Stimulated activated CD8-positive, alpha-beta memory T cell treated with anti-CD3 and anti-CD28 coated beads, Interleukin-2, amount 100 ng/mL, for 1 hour (primary cell): ENCODE data around the gene PTCD1.

Experiments
- DNase-seq, 2 donors: peaks; one replicate each; pipeline ENCODE4 v3.0.0-alpha.2; 2020; ENCODE audit warnings: low read depth in 2 of 2

PTCD1 gene, protein sequence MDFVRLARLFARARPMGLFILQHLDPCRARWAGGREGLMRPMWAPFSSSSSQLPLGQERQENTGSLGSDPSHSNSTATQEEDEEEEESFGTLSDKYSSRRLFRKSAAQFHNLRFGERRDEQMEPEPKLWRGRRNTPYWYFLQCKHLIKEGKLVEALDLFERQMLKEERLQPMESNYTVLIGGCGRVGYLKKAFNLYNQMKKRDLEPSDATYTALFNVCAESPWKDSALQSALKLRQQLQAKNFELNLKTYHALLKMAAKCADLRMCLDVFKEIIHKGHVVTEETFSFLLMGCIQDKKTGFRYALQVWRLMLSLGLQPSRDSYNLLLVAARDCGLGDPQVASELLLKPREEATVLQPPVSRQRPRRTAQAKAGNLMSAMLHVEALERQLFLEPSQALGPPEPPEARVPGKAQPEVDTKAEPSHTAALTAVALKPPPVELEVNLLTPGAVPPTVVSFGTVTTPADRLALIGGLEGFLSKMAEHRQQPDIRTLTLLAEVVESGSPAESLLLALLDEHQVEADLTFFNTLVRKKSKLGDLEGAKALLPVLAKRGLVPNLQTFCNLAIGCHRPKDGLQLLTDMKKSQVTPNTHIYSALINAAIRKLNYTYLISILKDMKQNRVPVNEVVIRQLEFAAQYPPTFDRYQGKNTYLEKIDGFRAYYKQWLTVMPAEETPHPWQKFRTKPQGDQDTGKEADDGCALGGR

GRCh38 chr7:99438573-99439480 lies at the start of gene PTCD1, which contains the start of gene CPSF4:
TSS of gene PTCD1 (minus strand) at chr7:99438798. CDS start at chr7:99435242, 3,556 bp downstream.
TSS of gene CPSF4 (plus strand) at chr7:99438943. CDS start at chr7:99439083, 140 bp downstream.
- DNase-seq, result peak; percentile 68 to 80

DNA sequence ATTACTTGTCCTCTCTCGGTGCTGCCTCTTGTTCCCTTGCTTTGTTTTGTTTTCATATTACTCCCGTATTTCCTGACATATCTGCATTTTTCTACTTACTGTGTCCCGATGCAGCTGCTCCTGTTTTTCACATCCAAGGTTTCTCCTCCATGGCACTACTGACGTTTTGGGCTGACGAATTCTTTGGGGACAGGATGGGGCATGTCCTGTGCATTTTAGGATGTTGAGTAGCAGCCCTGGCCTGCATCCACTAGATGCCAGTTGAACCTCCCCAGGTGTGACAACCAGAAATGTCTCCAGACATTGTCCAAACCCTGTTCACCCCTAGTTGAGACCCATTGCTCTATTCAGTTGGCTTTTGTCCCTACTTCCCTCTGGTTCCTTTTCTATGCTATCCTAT lies 46.5 kb upstream of the PTCD1 start:
- DNase-seq, result no peak

GRCh38 chr7:99478464-99479440 lies 40.2 kb upstream of the PTCD1 start:
- no peak for DNase-seq

DNA sequence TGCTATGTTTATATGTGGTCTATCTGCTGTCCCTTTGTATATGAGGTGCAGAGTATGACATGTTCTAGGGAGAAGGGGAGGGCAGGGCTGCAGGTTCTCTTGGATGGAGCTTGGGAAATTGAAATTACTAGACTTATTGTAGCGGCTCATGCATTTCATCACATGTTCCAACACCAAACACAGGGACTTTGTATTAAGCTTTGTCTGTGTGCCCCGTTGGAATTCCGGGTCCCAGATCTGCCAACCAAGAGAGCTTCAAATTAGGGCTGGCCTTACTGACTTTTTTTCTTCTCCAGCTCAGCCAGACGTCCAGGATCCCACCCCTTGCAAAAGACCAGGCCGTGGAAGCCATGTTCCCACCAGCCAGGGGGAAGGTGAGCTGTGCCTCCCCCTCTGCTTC lies 37.5 kb upstream of the PTCD1 start:
- no peak for DNase-seq

DNA sequence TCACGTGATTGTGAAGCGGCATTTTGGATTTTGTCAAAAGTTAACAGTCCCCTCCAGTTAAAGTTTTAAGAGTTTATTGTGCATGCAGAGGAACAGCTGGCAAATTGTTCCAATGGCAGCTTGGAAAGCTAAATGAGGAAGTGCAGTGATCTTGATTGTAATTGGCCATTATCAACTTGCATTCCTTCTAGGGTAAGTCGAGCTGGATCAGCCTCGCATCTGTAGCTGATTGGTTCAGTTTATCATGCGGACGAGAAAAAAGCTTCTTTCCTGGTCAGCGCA lies 34.7 kb upstream of the PTCD1 start:
- DNase-seq, result no peak

DNA sequence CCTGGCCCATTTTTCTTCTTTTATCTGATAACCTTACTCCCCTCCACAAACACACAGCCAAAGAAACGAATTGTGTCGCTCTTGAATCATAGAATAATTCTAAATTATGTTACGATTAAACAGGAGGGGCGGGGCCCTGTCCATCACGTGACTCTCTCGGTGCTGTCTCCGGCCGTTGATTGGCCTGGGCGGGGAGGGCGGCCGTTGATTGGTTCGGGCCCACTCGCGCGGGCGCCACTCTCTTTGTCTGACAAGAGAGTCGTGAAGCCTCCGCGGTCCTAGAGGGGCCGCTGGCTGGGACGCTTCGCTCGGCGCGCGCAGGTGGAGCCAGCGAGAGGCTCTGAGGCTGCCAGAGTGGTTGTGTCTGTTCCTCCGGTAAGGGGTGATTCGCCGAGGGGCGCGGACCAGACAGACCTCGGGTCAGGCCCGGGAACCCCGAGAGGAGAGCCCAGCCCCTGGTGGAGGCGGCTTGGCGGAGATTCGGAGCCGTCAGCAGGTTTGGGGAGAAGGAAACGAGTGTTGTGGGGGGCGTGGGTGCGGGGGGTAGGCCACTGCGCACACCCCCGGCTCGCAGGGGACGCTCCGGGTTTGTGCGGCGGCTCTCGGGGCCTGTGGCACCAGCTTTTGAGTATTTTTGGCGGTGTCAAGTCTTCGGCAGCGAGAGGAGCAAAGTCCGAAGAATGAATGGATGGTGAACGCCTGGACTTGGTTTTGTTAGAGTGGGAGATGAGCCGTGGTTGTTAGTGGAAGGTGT lies 34.1 kb upstream of the PTCD1 start, which contains the start of gene ZNF789:
ZNF789 (plus strand) TSS at position 330 of the 754 bp plus-strand sequence. CDS start 3,567 bp downstream, outside the sequence.
- peak; percentile 96 to 97 for DNase-seq

- no peak for DNase-seq
Measured at GRCh38 chr7:99469381-99470065, 30.9 kb upstream of the PTCD1 start.

DNA sequence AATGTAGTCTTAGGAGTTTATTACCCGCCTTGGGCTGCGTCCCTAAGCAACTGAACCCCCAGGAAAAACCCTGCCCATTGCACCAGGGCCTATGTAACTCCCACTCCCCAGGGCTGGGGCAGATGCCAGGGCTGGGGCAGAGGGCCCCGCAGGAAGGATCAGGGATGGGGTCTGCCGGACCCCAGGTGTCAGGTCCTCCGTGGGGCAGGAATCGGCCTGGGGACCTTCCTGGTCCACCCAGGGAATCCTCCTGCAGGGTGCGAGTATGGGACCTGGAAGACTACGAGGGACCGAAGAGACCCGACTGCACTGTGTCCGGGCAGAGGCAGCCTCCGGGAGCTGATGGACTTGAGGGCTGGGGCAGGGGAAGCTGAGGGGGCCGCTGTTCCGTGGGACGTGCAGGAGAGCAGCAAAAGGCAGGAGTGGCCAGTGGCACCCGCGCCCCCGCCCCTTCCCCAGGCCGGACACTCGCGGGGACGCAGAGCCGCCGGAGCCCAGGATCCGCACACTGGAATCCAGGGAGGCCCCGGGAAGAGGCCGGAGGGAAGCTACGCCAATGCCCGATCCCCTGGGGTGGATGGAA lies 29.8 kb upstream of the PTCD1 start:
- no peak for DNase-seq

DNA sequence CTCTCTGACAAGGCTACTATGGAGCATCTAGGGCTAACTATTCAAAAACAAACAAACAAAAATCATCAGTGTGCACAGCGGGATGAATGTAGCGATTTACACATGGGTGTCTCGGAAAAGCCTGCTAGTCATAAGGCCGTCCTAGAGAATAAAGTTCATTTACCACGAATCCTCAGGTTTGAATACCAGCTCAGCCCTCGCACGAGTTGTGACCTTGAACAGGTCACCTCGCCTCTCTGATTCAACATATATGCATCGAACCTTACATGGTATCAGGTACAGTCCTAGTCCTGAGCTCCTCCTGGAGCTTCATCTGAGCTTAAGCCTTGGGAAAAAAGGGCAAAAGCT lies 26.8 kb upstream of the PTCD1 start:
- no peak for DNase-seq

DNA sequence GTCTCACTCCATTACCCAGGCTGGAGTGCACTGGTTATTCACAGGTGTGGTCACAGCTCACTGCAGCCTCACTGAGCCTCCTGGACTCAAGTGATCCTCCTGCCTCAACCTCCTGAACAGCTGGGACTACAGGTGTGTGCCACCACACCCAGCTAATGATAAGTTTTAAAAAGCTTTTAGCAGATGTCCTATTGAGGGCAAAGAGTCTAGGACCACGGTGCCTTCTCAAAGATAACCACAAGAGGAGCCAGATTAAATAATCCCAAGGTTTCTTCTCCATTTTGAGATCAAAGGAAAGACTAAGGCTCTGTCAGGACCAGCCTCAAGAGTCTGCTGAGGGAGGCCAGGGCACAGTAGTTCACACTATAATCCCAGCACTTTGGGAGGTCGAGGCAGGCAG lies 22.6 kb upstream of the PTCD1 start:
- DNase-seq, result no peak

DNA sequence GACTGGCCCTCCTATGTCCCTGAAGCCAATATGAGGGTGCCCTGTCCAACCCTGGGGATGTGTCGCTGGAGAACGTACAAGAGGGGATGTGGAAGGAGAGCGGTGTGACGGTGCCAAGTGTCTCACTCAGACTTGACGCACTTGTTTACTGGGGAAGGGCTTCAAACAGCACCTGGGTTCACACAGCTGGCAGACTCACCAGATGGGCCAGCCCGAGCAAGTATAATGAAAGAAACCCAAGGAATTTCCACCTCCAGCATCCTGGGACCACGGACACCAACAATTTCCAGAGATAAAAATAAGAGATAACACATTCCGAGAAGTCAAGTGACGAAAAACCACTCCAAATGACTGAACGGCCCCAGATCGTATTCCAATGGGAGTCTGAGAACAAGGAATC lies 22.1 kb upstream of the PTCD1 start:
- DNase-seq, result no peak

GRCh38 chr7:99459087-99459486 lies 20.5 kb upstream of the PTCD1 start:
- no peak for DNase-seq

DNA sequence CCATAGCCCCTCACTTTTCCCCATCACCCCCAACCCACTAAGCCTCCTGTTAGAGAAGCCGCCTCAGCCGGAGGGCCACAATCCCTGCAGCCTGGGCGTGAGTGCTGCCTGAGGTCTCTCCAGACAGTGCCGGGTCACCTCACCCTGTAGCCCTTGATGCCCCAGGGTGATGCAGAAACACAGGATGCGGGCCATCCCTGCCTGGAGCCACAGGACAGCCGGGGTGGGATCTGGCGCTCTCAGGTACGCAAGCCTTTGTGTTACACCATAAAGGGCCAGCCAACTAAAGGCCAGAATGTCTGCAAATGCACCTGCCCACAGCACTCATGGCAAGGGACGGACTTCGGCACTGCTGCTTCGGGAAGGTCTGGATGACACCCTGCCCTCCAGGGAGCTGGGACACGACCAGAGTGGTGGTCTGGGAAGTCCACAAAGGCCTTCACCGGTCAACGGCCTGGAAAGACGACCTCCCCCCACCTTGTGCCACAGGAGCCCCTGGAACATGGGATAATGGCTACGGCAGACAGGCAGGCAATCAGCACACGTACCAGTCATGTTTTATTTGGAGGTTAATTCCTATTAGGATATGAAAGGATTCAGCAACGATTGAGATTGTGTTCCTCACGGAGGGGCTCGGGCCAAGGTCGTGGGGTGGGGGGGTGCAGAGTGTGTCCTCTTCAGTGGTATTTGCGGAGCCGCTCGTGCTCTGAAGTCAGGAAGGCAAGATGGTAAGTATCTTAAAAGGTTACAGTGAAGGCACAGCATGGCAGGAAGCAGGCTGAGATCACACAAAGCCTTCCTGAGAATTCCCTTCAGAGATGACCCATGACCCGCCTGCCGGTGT lies 19.3 kb upstream of the PTCD1 start:
- no peak for DNase-seq

GRCh38 chr7:99457050-99457649 lies 18.6 kb upstream of the PTCD1 start:
- no peak for DNase-seq

DNA sequence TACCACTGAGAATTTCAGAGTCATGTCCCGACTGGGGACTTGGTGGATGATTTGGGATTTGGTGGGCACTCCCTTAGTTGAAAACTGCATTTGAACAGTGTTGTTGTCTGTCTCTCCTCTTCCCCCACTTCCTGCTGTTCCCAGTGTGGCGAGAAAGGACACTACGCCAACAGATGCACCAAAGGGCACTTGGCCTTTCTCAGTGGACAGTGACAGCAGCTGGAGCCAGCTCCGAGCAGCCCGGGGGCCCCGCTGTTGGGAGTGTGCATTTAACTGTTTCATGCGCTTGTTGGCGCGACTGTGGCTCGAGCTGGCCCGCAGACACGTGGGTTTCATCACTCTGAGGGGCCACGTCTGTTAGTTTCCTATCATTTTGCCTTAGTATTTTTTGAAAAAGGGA lies 17.7 kb upstream of the PTCD1 start:
- no peak for DNase-seq

DNA sequence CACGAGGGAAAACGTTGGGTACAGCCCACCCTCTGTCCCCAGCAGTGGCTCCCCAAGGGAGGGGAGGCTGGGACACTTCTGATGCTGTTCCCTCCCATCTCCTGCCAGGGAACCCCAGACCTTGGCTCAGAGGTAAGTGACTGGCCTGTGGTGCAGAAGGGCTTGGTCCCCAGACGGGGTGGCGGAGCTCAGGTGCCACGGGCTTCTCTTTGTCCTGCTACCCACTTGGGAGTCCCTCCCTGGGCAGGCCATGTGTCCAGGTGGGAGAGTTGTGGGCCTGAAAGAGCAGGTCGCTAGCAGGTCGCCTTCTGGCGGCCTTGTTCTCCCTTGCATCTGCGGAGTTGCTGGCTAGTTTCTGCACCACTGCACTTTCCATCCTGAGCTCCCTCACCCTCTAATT lies 17.3 kb upstream of the PTCD1 start:
- no peak for DNase-seq

GRCh38 chr7:99453105-99453504 lies 14.5 kb upstream of the PTCD1 start:
- DNase-seq, result no peak

DNA sequence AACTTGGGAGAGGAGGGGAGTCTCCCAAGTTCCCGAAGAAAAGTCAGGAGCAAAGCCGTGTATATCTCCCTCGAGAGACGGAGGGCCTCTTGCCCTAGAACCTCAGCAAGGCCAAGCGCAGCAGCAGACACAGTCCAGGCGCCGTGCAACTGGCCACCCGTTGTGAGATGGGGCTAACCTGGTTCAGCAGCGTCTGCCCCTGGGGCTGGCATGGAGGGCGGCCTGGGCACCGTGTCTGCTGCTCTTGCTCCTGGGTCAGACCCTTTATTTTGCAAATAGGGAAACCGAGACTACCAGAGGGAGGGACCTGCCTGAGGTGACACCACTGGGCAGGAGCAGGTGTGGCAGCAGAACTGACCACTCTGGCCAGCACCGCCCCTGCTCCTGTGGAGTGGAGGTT lies 13.9 kb upstream of the PTCD1 start:
- no peak for DNase-seq
